HCT116 (cell line): Measurements from ENCODE around the gene SRGN. TPM values are rescaled to one million over a fixed set of nuclear protein-coding genes. Genes with fewer than 3 reads are reported as not detected.

Source experiments
- total RNA-seq: library from RNA; stranded (reverse); gene quantifications from one replicate; pipeline ENCODE4 v1.2.1, GENCODE V29; 2021; ENCODE audit not compliant: unreplicated experiment

The SRGN gene
- total RNA-seq, 1 experiment from 2014 or later = 1.8 TPM

Other genes starting within 250 kb of the SRGN start
- gene DDX50, start 186.8 kb upstream of the SRGN start, total RNA-seq = 25.6 TPM
- 153 TPM for gene DDX21, start 131.9 kb upstream of the SRGN start, total RNA-seq
- 26.9 TPM for gene KIFBP, start 99.3 kb upstream of the SRGN start, total RNA-seq
- gene VPS26A, start 36.1 kb downstream of the SRGN start, total RNA-seq = 65.1 TPM
- 59.7 TPM for gene SUPV3L1, start 92.1 kb downstream of the SRGN start, total RNA-seq
- gene HKDC1, start 132.2 kb downstream of the SRGN start, total RNA-seq = 1.7 TPM
- gene HK1, start 190.4 kb downstream of the SRGN start, total RNA-seq = 50.3 TPM